Measurements from ENCODE around the gene PDCD2L.

Gene PDCD2L

DNA sequence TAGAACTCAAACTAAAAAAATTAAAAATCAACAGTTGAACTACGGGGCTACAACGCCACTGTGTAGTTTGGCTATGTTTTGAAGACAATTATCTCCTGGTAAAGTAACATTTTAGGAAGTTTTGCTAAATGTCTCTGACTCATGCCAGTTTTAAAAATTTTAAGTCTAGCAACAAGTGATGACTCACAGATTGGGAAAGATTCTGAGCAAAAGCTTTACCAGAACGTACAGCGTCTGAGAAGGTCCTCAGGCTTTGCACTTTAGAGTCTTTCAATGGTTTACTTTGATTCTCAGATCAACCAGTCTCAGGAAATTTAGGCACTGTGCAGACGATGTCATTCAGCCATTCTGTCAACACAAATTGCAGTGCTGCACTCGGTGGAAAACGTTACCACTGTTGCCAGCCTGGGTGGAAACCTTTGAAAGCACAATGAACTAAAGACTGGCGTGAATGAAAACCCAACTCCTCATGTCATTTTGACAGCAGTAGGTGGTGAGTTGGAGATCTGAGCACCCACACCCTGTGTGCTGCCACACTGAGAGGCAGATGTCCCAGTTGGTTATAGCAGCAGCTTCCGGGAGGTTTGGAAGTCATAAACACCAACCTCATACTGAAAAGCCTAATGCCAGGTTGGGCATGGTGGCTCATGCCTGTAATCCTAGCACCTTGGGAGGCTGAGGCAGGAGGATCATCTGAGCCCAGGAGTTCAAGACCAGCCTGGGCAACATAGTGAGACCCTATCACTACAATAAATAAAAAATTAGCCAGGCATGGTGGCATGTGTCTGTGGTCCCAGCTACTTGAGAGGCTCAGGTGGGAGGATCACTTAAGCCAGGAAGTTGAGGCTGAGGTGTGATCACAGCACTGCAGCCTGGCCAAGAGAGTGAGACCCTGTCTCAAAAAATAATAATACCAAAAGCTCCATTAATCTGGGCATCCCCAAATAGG lies 71.1 kb downstream of the PDCD2L start:
- TF ChIP-seq CTCF (IDR thresholded peaks at IDR 0.05; ENCODE audit: extremely low read depth, missing control alignments): no peak
- DNase-seq (ENCODE audit: low spot score): no peak
